IPS DF 6.9 (cell line): ENCODE results near the gene SAPCD1.

Source experiments
- DNase-seq: peaks from one replicate; pipeline ENCODE4 v3.0.0-alpha.2; 2013; ENCODE audit warnings: low read depth, low spot score
- H3K27ac ChIP-seq: one replicate; pipeline ENCODE4 v1.5.1; 2013; ENCODE audit warnings: low read length, control low read depth
- H3K27me3 ChIP-seq: 2 replicates; pipeline ENCODE4 v1.6.1; 2013; ENCODE audit warnings: mild to moderate bottlenecking, low read length; ENCODE audit not compliant: control insufficient read depth, insufficient read depth
- H3K36me3 ChIP-seq: 2 replicates; pipeline ENCODE4 v1.6.1; 2013; ENCODE audit warnings: low read length; ENCODE audit not compliant: control insufficient read depth, insufficient read depth
- H3K4me1 ChIP-seq: 2 replicates; pipeline ENCODE4 v1.6.1; 2013; ENCODE audit warnings: low read length; ENCODE audit not compliant: control insufficient read depth, insufficient read depth
- H3K4me3 ChIP-seq: 2 replicates; pipeline ENCODE4 v1.5.1; 2013; ENCODE audit warnings: mild to moderate bottlenecking, low read length
- H3K9me3 ChIP-seq: 2 replicates; pipeline ENCODE4 v1.6.1; 2013; ENCODE audit warnings: low read length, inconsistent platforms; ENCODE audit not compliant: control insufficient read depth, insufficient read depth
- WGBS: extraction: QIAGEN DNeasy Blood & Tissue Kit; methylation state at CpG from one replicate; pipeline ENCODE4 v1.1.7; 2013; ENCODE audit warnings: mixed read lengths, missing lambda C conversion rate; ENCODE audit not compliant: insufficient read length, insufficient coverage; 5-methylcytosine and 5-hydroxymethylcytosine counted together

The SAPCD1 gene

GRCh38 chr6:31762356-31762755 is at the start of gene SAPCD1:
TSS of gene SAPCD1 (plus strand) at chr6:31762656. CDS start at chr6:31763055, 399 bp downstream.
- WGBS, result no CpG with 5 or more reads among the region's 4 CpGs
- no peak within 1 kb of the TSS for H3K4me3 ChIP-seq
- H3K4me1 ChIP-seq, result peaks cover 3% of the 10 kb centered on the region; the same call in 1 of the 2 replicates
- no peak for DNase-seq
- H3K27ac ChIP-seq, result no peak within 1 kb of the TSS
- no peaks in the 10 kb centered on the region for H3K9me3 ChIP-seq
- no peaks in the 10 kb centered on the region; the same call in 1 of the 2 replicates for H3K36me3 ChIP-seq
- no peaks in the 10 kb centered on the region for H3K27me3 ChIP-seq

GRCh38 chr6:31713465-31713864 is 49.0 kb upstream of the SAPCD1 start:
- no peak overlapping the region for H3K4me3 ChIP-seq
- WGBS, result no CpG with 5 or more reads among the region's 4 CpGs
- DNase-seq, result no peak
- peaks cover 12% of the 10 kb centered on the region for H3K4me1 ChIP-seq
- no peaks in the 10 kb centered on the region for H3K9me3 ChIP-seq
- H3K27me3 ChIP-seq, result no peaks in the 10 kb centered on the region
- no peaks in the 10 kb centered on the region for H3K36me3 ChIP-seq
- H3K27ac ChIP-seq, result no peak overlapping the region

DNA sequence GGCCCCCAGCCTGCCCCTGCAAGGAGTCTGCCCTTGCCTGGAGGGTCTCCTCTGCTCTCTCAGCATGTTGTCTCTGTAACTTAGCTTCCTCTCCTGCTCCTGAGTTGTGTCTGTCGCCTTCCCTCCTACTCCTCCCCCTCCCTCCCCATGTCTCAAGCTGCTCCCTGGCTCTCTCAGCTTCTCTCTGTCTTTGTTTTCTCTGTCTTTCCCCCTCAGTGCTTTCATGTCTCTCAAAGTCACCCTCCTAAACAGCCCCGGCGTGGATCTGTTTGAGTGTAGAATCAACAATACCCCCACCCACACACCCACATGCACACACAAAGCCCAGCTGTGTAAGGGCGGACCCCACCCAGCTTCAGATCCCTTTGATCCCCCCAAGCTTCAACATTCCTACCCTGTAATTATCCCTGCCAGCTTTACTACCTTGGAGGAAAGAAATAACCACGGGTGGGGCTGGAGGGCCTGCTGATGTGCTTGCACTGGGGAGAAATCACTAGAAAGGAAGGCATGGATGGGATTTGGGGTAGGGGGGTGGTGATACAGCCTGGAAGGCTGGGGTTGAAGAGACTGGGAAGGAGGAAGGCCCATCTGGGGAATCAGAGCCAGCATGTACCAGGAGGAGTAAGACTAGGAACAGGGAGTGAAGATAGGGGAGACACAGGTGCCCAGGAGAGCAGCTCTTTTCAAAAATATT is 48.3 kb upstream of the SAPCD1 start:
- no CpG with 5 or more reads among the region's 5 CpGs for WGBS
- Histone ChIP-seq H3K36me3 (no peaks in the 10 kb centered on the region), H3K27me3 (no peaks in the 10 kb centered on the region), H3K9me3 (no peaks in the 10 kb centered on the region), H3K4me1 (peaks cover 16% of the 10 kb centered on the region), H3K27ac (no peak overlapping the region), H3K4me3 (no peak overlapping the region)
- DNase-seq, result no peak

DNA sequence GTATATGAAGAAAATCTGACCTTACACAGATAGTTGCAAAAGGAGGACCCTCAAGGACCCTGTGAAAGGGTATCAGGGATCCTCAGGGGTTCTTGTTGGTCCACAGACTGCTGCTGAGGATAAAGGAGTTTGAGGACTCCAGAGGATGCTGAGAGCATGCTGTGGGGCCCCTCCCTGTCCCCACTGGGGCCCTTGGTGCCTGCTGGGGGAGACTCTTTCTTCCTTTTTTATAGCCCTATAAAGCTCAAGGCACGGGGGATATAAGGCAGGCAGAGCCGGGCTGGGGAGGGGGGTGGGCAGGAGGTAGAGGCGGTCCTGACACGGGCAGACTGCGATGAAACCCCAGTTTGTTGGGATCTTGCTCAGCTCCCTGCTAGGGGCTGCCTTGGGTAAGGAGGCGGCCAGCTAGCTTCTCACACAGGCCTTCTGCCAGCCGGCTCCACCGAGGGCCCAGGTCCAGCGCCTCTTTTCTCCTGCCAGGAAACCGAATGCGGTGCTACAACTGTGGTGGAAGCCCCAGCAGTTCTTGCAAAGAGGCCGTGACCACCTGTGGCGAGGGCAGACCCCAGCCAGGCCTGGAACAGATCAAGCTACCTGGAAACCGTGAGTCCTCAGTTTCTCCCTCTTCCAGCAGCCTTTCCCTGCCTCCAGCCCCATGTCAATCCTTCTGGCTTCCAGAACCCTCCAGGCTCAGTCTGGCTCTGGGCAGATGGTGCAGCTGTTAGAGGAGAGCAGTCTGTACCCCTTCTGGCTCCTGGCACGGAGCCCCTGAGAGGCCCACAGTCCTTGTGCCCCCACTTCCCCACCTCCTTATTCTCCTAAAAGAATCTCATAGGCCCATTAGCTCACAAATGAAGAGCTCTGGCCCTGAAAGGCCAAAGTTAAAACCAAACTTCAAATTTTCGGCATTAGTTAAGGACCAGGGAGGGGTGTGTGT is 47.2 kb upstream of the SAPCD1 start, which contains the start of gene LY6G6D:
Gene LY6G6D, plus strand, starts transcription at position 327 of the 937 bp plus-strand sequence. Its CDS starts 8 bp downstream, at position 335.
- H3K27me3 ChIP-seq, result no peaks in the 10 kb centered on the region
- WGBS, result no CpG with 5 or more reads among the region's 16 CpGs
- H3K4me1 ChIP-seq, result peaks cover 16% of the 10 kb centered on the region
- DNase-seq, result no peak
- no peaks in the 10 kb centered on the region for H3K9me3 ChIP-seq
- H3K4me3 ChIP-seq, result no peak within 1 kb of the TSS; the same call in 1 of the 2 replicates
- H3K36me3 ChIP-seq, result no peaks in the 10 kb centered on the region
- H3K27ac ChIP-seq, result no peak within 1 kb of the TSS

DNA sequence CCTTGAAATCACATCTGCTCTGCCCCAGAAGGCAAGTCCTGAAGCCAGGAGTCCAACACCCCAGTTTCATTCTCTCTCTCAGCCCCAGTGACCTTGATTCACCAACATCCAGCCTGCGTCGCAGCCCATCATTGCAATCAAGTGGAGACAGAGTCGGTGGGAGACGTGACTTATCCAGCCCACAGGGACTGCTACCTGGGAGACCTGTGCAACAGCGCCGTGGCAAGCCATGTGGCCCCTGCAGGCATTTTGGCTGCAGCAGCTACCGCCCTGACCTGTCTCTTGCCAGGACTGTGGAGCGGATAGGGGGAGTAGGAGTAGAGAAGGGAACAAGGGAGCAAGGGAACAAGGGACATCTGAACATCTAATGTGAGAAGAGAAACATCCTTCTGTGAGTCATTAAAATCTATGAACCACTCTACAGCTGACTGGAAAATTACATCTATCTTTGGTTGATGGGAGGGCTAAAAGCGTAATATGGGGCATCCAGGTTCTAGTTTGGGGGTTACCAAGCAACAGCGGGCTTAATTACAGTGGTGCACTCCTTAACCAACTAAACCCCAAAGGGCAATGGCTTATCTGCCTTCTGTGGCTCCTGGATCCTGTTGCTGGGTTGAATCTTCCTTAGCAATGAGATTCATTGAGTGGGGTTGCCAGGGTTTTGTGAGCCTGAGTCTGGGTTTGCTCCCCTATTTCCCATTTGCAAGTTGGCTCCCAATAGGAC is 44.8 kb upstream of the SAPCD1 start:
- Histone ChIP-seq H3K27me3 (no peaks in the 10 kb centered on the region), H3K9me3 (no peaks in the 10 kb centered on the region), H3K4me3 (no peak overlapping the region), H3K36me3 (no peaks in the 10 kb centered on the region), H3K27ac (no peak overlapping the region), H3K4me1 (peaks cover 16% of the 10 kb centered on the region)
- WGBS, result no CpG with 5 or more reads among the region's 10 CpGs
- DNase-seq, result no peak

DNA sequence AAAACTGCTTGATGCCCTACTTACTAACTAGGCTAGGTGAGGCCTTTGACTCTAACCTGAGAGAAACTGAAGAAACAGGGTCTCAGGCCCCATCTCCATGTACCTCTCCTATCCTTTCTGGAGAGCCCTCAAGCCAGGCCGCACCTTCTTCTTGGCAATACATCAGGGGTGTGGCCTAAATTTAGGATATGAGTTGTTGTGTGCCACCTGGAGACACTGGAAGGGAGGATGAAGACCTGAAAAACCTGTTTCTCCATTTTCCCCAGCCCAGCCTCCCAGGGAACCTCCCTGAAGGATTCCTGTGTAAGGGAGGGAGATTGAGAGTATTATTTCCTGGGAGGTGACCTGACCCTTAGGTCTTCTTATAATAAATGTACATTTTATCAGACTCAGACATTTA is 44.2 kb upstream of the SAPCD1 start:
- Histone ChIP-seq H3K4me3 (no peak overlapping the region), H3K9me3 (no peaks in the 10 kb centered on the region), H3K27me3 (no peaks in the 10 kb centered on the region), H3K4me1 (peaks cover 16% of the 10 kb centered on the region), H3K27ac (no peak overlapping the region), H3K36me3 (no peaks in the 10 kb centered on the region)
- no peak for DNase-seq
- no CpG with 5 or more reads among the region's 1 CpG for WGBS

DNA sequence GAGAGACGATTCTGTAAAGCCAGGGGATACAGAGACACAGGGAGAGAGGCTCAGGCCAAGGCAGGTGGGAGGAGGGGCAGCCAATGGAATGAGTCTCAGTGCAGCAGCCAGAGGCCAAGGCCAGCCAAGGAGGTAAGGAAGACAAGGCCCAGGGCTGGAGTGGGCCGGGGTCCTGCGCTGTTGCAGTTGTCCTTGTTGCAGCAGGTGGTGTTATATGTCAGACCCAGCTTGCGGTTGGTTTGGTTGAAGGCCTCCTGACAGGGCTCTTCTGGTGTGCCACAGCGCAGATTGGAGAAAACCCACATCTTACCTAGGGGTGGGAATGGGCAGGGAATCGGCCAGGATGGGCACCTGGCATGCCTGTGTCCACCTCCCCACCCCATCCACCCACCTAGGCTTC is 43.5 kb upstream of the SAPCD1 start:
- H3K27ac ChIP-seq, result no peak overlapping the region
- no CpG with 5 or more reads among the region's 6 CpGs for whole genome bisulfite sequencing
- peaks cover 12% of the 10 kb centered on the region for H3K4me1 ChIP-seq
- no peaks in the 10 kb centered on the region for H3K36me3 ChIP-seq
- no peaks in the 10 kb centered on the region for H3K27me3 ChIP-seq
- H3K4me3 ChIP-seq, result no peak overlapping the region
- no peak for DNase-seq
- H3K9me3 ChIP-seq, result no peaks in the 10 kb centered on the region

DNA sequence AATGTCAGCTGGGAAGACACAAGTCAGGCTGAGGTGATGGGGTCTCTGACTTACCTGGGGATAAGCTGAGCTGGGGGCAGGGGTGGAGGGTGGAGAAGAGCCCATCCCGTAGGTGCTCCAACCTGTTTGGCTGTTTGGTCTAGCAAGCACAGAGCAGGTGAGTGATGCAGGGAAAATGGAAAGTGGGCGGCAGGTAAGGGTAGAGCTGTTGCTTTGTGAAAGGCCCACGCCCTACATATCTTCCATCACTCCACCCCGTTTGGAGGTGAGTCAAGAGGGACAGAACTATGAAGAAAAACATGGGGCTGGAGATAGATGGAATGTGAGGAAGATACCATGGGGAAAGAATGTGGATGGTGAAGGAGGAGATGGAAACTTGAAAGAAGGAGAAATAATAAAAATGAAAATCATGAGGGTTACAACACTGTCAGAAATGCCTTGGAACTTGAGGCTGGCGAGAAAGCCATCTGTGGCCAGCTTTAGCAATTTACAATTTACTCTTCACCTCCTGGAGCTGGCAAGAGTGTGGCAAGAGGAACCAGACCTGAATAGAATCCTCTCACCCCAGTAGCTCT is 42.2 kb upstream of the SAPCD1 start:
- WGBS, result no CpG with 5 or more reads among the region's 5 CpGs
- DNase-seq, result no peak
- Histone ChIP-seq H3K9me3 (no peaks in the 10 kb centered on the region), H3K27ac (no peak overlapping the region), H3K4me1 (peaks cover 10% of the 10 kb centered on the region; the same call in 1 of the 2 replicates), H3K4me3 (no peak overlapping the region), H3K36me3 (no peaks in the 10 kb centered on the region), H3K27me3 (no peaks in the 10 kb centered on the region)

DNA sequence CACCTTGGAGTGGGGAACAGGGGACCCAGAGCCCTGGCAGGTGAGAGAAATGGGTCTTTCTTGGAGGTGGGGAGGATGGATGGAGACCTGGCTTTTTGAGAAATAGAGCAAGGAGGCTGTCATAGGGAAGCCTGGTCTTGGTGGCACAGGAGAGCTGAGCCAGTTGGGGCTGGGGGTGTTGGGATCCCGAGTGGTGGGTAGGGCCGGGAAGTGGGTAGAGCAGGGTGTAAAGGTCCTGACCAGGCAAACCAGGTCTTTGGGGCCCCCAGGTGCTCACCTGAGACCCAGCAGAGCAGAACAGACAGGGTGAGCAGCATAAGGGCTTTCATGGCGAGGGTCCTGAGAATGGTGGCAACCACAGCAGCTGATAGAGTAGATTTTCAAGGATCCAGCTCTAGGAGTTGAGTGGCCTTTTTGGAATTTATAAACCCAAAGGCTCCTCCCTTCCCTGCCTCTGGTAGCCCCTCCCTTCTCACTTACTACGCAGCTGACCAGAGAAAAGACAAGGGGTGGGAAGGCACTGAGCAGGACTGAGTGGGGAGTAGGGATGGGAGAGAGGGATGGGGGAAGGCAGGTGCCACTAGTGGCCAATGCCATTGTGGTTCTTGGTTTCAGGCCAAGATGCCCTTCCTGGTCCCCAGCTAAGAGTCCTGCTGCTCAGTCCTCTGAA is 41.0 kb upstream of the SAPCD1 start, which contains the start of gene LY6G6C:
Gene LY6G6C, minus strand, starts transcription at position 396 of the 670 bp plus-strand sequence. Its CDS starts 67 bp downstream, at position 329.
- H3K9me3 ChIP-seq, result no peaks in the 10 kb centered on the region
- DNase-seq, result no peak
- peaks cover 2% of the 10 kb centered on the region; the same call in 1 of the 2 replicates for H3K36me3 ChIP-seq
- no peak within 1 kb of the TSS for H3K4me3 ChIP-seq
- no peak within 1 kb of the TSS for H3K27ac ChIP-seq
- H3K27me3 ChIP-seq, result no peaks in the 10 kb centered on the region
- no CpG with 5 or more reads among the region's 4 CpGs for WGBS
- H3K4me1 ChIP-seq, result peaks cover 10% of the 10 kb centered on the region; the same call in 1 of the 2 replicates
